PC-3 (cell line): Measurements from ENCODE around the gene KRTAP10-4. TPM values are rescaled to one million over a fixed set of nuclear protein-coding genes. Genes with fewer than 3 reads are reported as not detected.

Experiments
- ATAC-seq: fragments of 200-7000 bp; cut with Tn5 transposase; 2 replicates; pipeline ENCODE4 v1.9.1; 2020; ENCODE audit warnings: mild to moderate bottlenecking, moderate library complexity
- BruUV-seq: library from RNA; stranded (reverse); fragments of 400-500 nt; replicated peaks from 2 replicates; lab custom pipeline; 2021; lab: Mats Ljungman, UMichigan
- CTCF ChIA-PET: fragments of 300-600 bp; sonication (Branson Sonifier 250); formaldehyde crosslinking; loops from one replicate; lab custom pipeline; 2022; ENCODE audit warnings: antibody characterized with exemption; lab: Charles Lee
- POLR2A ChIA-PET: fragments of 300-600 bp; sonication (Branson Sonifier 250); formaldehyde crosslinking; loops from one replicate; lab custom pipeline; 2022; ENCODE audit warnings: antibody characterized with exemption; ENCODE audit not compliant: unreplicated experiment; lab: Charles Lee
- DNase-seq: peaks from one replicate; pipeline ENCODE4 v3.0.0-alpha.2; 2015
- H2AFZ ChIP-seq: fragments of 300-600 bp; sonication (generic); 2 replicates; pipeline ENCODE4 v1.6.0; 2016; ENCODE audit warnings: antibody characterized with exemption, low read length
- H3F3A ChIP-seq: fragments of 300-600 bp; sonication (generic); one replicate; pipeline ENCODE4 v1.6.0; 2017; ENCODE audit warnings: antibody characterized with exemption, low read length, control low read depth, mild to moderate bottlenecking; ENCODE audit not compliant: unreplicated experiment
- H3K27ac ChIP-seq: fragments of 300-600 bp; sonication (generic); 2 replicates; pipeline ENCODE4 v1.5.1; 2016; ENCODE audit warnings: mild to moderate bottlenecking, low read length
- H3K27me3 ChIP-seq: fragments of 300-600 bp; sonication (generic); 2 replicates; pipeline ENCODE4 v1.6.1; 2016; ENCODE audit warnings: low read length, mixed read lengths
- H3K36me3 ChIP-seq: fragments of 300-600 bp; sonication (generic); 2 replicates; pipeline ENCODE4 v1.6.1; 2016; ENCODE audit warnings: low read depth, mixed run types, low read length, mixed read lengths
- H3K4me1 ChIP-seq: fragments of 300-600 bp; sonication (generic); 2 replicates; pipeline ENCODE4 v1.5.1; 2016; ENCODE audit warnings: low read length; ENCODE audit not compliant: insufficient read depth
- H3K4me2 ChIP-seq: fragments of 300-600 bp; sonication (generic); 2 replicates; pipeline ENCODE4 v1.6.0; 2016; ENCODE audit warnings: low read length
- H3K4me3 ChIP-seq: fragments of 300-600 bp; sonication (generic); 2 replicates; pipeline ENCODE4 v1.5.1; 2016; ENCODE audit warnings: mild to moderate bottlenecking, low read length, mixed read lengths
- H3K79me2 ChIP-seq: fragments of 300-600 bp; sonication (generic); 2 replicates; pipeline ENCODE4 v1.6.1; 2017; ENCODE audit warnings: low read length, mixed read lengths
- H3K9ac ChIP-seq: fragments of 300-600 bp; sonication (generic); 2 replicates; pipeline ENCODE4 v1.6.0; 2016; ENCODE audit warnings: mild to moderate bottlenecking, low read length
- H3K9me2 ChIP-seq: fragments of 300-600 bp; sonication (generic); replicated peaks from 2 replicates; pipeline ENCODE4 v1.6.1; 2016; ENCODE audit warnings: mixed run types, low read length, mixed read lengths
- H3K9me3 ChIP-seq: fragments of 300-600 bp; sonication (generic); 2 replicates; pipeline ENCODE4 v1.6.1; 2016; ENCODE audit warnings: low read length, mixed read lengths
- H4K20me1 ChIP-seq: fragments of 300-600 bp; sonication (generic); 2 replicates; pipeline ENCODE4 v1.6.1; 2016; ENCODE audit warnings: low read length, mixed read lengths
- EZH2 ChIP-seq: fragments of 300-600 bp; sonication (generic); IDR thresholded peaks from one replicate; pipeline ENCODE4 v1.6.1; 2017; ENCODE audit warnings: antibody characterized with exemption, mild to moderate bottlenecking, low read length; ENCODE audit not compliant: unreplicated experiment
- EZH2phosphoT487 ChIP-seq: fragments of 300-600 bp; sonication (generic); IDR thresholded peaks from 2 replicates; pipeline ENCODE4 v1.6.1; 2018; ENCODE audit warnings: mild to moderate bottlenecking, antibody characterized with exemption, low read length, borderline replicate concordance
- intact Hi-C: fragments of 100-400 bp; cut with micrococcal nuclease; formaldehyde crosslinking; loops from 2 replicates; pipeline ENCODE4 v1.9.0; 2023
- total RNA-seq: library from RNA; depleted of rRNA; stranded (reverse); fragments of >200 nt; gene quantifications from 2 replicates; pipeline ENCODE4 v1.2.3, GENCODE V29; 2014
- TF ChIP-seq, protein P1 (sequence below): fragments of 300-600 bp; sonication (generic); conservative IDR thresholded peaks from 2 replicates; pipeline ENCODE4 v1.5.1; 2017; ENCODE audit warnings: antibody characterized with exemption, low read depth, mild to moderate bottlenecking, low read length

Gene KRTAP10-4
- total RNA-seq, 1 experiment from 2014 or later, result not detected

DNA sequence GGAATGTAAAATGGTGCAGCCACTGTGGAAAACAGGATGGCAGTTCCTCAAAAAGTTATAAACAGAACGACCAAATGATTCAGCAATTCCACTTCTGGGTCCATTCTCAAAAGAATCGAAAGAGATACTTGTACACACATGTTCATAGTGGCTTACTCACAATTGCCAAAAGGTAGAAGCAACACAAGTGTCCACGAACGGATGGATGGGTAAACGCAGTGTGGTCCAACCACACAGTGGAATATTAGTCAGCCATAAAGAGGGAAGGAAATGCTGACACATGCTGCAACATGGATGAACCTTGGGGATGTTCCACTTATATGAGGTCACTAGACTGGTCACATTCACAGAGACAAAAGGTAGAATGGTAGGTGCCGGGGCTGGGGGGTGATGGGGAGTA is 38.8 kb upstream of the KRTAP10-4 start:
- H3K9ac ChIP-seq, result no peak overlapping the region

DNA sequence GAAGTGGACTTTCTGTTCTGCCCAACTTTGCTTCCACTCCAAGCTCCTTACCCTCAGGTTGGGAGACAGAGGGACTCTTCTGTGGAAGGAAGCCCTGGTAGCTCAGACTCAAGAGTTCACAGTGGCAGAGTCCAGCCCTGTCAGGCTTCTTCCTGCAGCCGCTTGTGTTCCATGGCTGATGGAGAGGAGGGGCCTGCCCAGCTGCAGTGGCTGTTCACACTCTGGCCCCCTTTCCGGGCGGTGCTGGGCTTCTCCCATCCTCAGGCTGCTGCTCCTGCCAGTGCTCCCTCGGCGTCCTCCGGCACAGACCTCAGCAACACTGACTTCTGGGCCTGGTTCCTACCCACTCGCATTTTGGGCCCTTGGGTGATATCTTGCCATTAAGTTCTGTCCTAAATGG is 37.6 kb upstream of the KRTAP10-4 start:
- DNase-seq (no peak), ATAC-seq (no peak)
- H3F3A ChIP-seq, result no peaks in the 10 kb centered on the region
- no TSS peak for BruUV-seq
- H3K27me3 ChIP-seq, result no peaks in the 10 kb centered on the region
- CTCF ChIA-PET, result interaction anchor here (0.6 kb wide), 1 partner anchor 225 kb away, joined by 5 read pairs; no protein-coding TSS in a partner anchor
- no peak overlapping the region for H3K4me2 ChIP-seq
- H3K79me2 ChIP-seq, result no peaks in the 10 kb centered on the region
- intact Hi-C loops, result no loop called here
- no peak overlapping the region for H3K4me3 ChIP-seq
- H3K9me3 ChIP-seq, result no peaks in the 10 kb centered on the region
- H3K4me1 ChIP-seq, result no peaks in the 10 kb centered on the region
- H3K36me3 ChIP-seq, result no peaks in the 10 kb centered on the region
- no peak overlapping the region for H3K27ac ChIP-seq
- POLR2A ChIA-PET, result no interaction called here
- no peak overlapping the region for H2AFZ ChIP-seq
- TF ChIP-seq EZH2, result no peak
- TF ChIP-seq EZH2phosphoT487, result no peak
- TF ChIP-seq, protein P1, sequence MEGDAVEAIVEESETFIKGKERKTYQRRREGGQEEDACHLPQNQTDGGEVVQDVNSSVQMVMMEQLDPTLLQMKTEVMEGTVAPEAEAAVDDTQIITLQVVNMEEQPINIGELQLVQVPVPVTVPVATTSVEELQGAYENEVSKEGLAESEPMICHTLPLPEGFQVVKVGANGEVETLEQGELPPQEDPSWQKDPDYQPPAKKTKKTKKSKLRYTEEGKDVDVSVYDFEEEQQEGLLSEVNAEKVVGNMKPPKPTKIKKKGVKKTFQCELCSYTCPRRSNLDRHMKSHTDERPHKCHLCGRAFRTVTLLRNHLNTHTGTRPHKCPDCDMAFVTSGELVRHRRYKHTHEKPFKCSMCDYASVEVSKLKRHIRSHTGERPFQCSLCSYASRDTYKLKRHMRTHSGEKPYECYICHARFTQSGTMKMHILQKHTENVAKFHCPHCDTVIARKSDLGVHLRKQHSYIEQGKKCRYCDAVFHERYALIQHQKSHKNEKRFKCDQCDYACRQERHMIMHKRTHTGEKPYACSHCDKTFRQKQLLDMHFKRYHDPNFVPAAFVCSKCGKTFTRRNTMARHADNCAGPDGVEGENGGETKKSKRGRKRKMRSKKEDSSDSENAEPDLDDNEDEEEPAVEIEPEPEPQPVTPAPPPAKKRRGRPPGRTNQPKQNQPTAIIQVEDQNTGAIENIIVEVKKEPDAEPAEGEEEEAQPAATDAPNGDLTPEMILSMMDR, result no peak
- no peaks in the 10 kb centered on the region for H3K9me2 ChIP-seq
- no peaks in the 10 kb centered on the region for H4K20me1 ChIP-seq
- no peak overlapping the region for H3K9ac ChIP-seq

More for the DNA sequence above, 38.8 kb upstream of the KRTAP10-4 start:
- no peak overlapping the region for H3K27ac ChIP-seq
- H3K36me3 ChIP-seq, result no peaks in the 10 kb centered on the region
- DNase-seq (no peak), ATAC-seq (no peak)
- no peaks in the 10 kb centered on the region for H3K27me3 ChIP-seq
- POLR2A ChIA-PET, result no interaction called here
- CTCF ChIA-PET, result no interaction called here
- no peaks in the 10 kb centered on the region for H4K20me1 ChIP-seq
- no peak overlapping the region for H3K4me3 ChIP-seq
- intact Hi-C loops, result no loop called here
- H3K4me2 ChIP-seq, result no peak overlapping the region
- no peaks in the 10 kb centered on the region for H3F3A ChIP-seq
- no peak overlapping the region for H2AFZ ChIP-seq
- H3K79me2 ChIP-seq, result no peaks in the 10 kb centered on the region
- H3K9me3 ChIP-seq, result no peaks in the 10 kb centered on the region
- BruUV-seq, result no TSS peak
- TF ChIP-seq EZH2phosphoT487 (no peak), EZH2 (no peak)
- TF ChIP-seq, protein P1, result no peak
- H3K9me2 ChIP-seq, result no peaks in the 10 kb centered on the region
- H3K4me1 ChIP-seq, result no peaks in the 10 kb centered on the region

DNA sequence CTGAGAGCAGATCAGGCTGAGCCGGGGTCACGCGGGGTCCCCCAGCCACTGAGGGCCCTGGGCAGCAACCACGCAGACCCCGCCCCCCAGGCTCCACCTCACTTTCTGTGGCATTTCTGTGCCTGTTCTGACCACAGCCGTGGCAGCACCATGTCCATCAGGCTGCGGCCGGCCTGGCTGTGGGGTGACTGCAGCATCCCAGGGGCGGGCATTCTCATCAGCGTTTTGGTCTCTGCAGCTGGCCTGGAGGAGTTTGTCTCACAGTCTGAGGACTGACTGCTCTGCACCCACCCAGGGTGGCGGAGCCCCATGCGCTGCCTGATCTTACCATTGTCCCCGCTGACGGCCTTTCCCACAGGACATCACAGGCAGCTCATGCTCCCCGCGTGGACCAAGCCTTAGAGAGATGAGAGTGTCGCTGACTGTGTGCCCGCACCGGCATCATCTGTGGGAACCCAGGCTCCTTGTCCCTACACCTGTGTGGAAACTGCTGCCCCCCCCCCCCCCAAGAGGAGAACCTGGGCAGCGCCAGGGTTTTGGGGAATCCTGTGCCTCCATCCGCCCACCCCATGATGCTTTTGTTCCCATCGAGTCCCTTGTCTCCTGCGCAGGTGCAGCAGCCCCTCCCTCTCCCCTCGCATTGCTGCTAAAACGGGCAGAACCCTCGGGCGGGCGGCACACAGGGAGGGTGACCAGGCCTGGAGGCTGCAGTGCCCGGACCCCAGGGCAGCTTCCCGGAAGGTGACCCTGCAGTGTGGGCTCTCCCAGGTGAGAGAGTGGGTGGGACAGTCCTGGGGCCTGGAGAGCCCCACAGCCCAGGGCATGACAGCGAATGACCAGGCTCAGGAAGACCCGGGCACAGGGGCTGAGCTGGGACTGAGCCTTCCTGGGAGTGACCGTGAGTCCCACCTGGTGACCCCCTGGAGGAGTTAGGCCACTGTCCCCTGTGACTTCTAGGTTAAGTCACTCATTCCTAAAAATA is 35.3 kb upstream of the KRTAP10-4 start:
- TF ChIP-seq, protein P1, result no peak
- TF ChIP-seq EZH2, result no peak
- TF ChIP-seq EZH2phosphoT487, result no peak
- Histone ChIP-seq H3K4me1 (no peaks in the 10 kb centered on the region), H3K9ac (no peak overlapping the region), H3K4me3 (no peak overlapping the region), H3K9me2 (no peaks in the 10 kb centered on the region), H3F3A (no peaks in the 10 kb centered on the region), H3K36me3 (no peaks in the 10 kb centered on the region), H3K9me3 (peaks cover 6% of the 10 kb centered on the region; the same call in 1 of the 2 replicates), H3K27ac (no peak overlapping the region), H3K4me2 (no peak overlapping the region), H2AFZ (no peak overlapping the region), H3K79me2 (no peaks in the 10 kb centered on the region), H3K27me3 (no peaks in the 10 kb centered on the region), H4K20me1 (no peaks in the 10 kb centered on the region)
- intact Hi-C loops, result no loop called here
- ChIA-PET POLR2A (no interaction called here), CTCF (no interaction called here)
- no TSS peak for BruUV-seq
- DNase-seq, result no peak
- ATAC-seq, result no peak
